A549 (cell line): ENCODE results near the gene PRAC2.

Experiments
- HDAC2 ChIP-seq: fragments of 200-600 bp; sonication (generic); IDR thresholded peaks from 2 replicates; pipeline ENCODE4 v1.6.1; 2016
- MYC ChIP-seq: IDR thresholded peaks from 2 replicates; pipeline ENCODE4 v1.6.1; 2012; ENCODE audit warnings: mild to moderate bottlenecking, inconsistent platforms, low read length, improper control_type of control experiment, borderline replicate concordance
- PHF8 ChIP-seq: fragments of 200-600 bp; sonication (generic); IDR thresholded peaks from 2 replicates; pipeline ENCODE4 v1.6.1; 2016; ENCODE audit warnings: low read depth, mild to moderate bottlenecking, antibody characterized with exemption, moderate library complexity, borderline replicate concordance
- RCOR1 ChIP-seq: fragments of 150-350 bp; IDR thresholded peaks from 2 replicates; pipeline ENCODE4 v1.6.1; 2014; ENCODE audit warnings: antibody characterized with exemption, low read length, low read depth
- TF ChIP-seq, protein P1 (sequence below): fragments of >200 bp; sonication (Bioruptor Twin); formaldehyde crosslinking; IDR thresholded peaks from 3 replicates; pipeline ENCODE4 v1.5.1; 2016

- no peak for TF ChIP-seq PHF8
- TF ChIP-seq MYC, result no peak
- TF ChIP-seq RCOR1, result no peak
- no peak for TF ChIP-seq HDAC2
- TF ChIP-seq, protein P1, sequence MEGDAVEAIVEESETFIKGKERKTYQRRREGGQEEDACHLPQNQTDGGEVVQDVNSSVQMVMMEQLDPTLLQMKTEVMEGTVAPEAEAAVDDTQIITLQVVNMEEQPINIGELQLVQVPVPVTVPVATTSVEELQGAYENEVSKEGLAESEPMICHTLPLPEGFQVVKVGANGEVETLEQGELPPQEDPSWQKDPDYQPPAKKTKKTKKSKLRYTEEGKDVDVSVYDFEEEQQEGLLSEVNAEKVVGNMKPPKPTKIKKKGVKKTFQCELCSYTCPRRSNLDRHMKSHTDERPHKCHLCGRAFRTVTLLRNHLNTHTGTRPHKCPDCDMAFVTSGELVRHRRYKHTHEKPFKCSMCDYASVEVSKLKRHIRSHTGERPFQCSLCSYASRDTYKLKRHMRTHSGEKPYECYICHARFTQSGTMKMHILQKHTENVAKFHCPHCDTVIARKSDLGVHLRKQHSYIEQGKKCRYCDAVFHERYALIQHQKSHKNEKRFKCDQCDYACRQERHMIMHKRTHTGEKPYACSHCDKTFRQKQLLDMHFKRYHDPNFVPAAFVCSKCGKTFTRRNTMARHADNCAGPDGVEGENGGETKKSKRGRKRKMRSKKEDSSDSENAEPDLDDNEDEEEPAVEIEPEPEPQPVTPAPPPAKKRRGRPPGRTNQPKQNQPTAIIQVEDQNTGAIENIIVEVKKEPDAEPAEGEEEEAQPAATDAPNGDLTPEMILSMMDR, result no peak
Observed at GRCh38 chr17:48735062-48735351, 12.0 kb downstream of the PRAC2 start.
